Body of pancreas (tissue), 4 donors: Measurements from ENCODE around the gene PKMYT1. TPM values are rescaled to one million over a fixed set of nuclear protein-coding genes. Genes with fewer than 3 reads are reported as not detected.

Experiments used
- ATAC-seq: fragments of 150-250 bp; one replicate; pipeline ENCODE4 v1.9.1; 2016
- DNase-seq, 4 donors: peaks; one replicate each; pipeline ENCODE4 v3.0.0-alpha.2; 2019
- H3K27ac ChIP-seq, 4 donors: fragments of 200-600 bp; sonication (generic); 1 replicate in 3 of 4; 2 replicates in 1 of 4; pipeline versions ENCODE4 v1.5.1 to v1.6.1; 2016 to 2019; ENCODE audit warnings: mild to moderate bottlenecking in 1 of 4, mixed read lengths in 1 of 4, moderate library complexity in 1 of 4
- H3K27me3 ChIP-seq, 2 donors: fragments of 200-600 bp; sonication (generic); one replicate each; pipeline ENCODE4 v1.6.0; 2016; ENCODE audit warnings: mild to moderate bottlenecking in 1 of 2
- H3K36me3 ChIP-seq, 2 donors: fragments of 200-600 bp; sonication (generic); replicated peaks in 1 of 2; 2 replicates each; pipeline ENCODE4 v1.5.1; 2016; ENCODE audit warnings: low read depth in 2 of 2; ENCODE audit not compliant: insufficient read depth in 1 of 2
- H3K4me1 ChIP-seq: fragments of 200-600 bp; sonication (generic); one replicate; pipeline ENCODE4 v1.6.0; 2016
- H3K4me3 ChIP-seq, 2 donors: fragments of 200-600 bp; sonication (generic); 1 replicate in 1 of 2; 2 replicates in 1 of 2; pipeline ENCODE4 v1.5.1; 2016 to 2019
- H3K9me3 ChIP-seq, 3 donors: fragments of 200-600 bp; sonication (generic); 1 replicate in 2 of 3; 2 replicates in 1 of 3; pipeline ENCODE4 v1.5.1; 2016
- CTCF ChIP-seq, 7 experiments: fragments of 450-650 bp in 4 of 7; fragments of 200-600 bp in 3 of 7; sonication (generic) in 3 of 7; IDR thresholded peaks; one replicate each; pipeline ENCODE4 v1.5.1; 2016 to 2019; ENCODE audit warnings: antibody characterized with exemption in 7 of 7
- POLR2A ChIP-seq, 3 donors: fragments of 450-650 bp; IDR thresholded peaks; one replicate each; pipeline ENCODE4 v1.6.1; 2016; ENCODE audit warnings: antibody characterized with exemption in 3 of 3, mild to moderate bottlenecking in 2 of 3
- WGBS, 2 donors: methylation state at CpG; one replicate each; pipeline ENCODE4 v1.1.5; 2017; 5-methylcytosine and 5-hydroxymethylcytosine counted together
- intact Hi-C: fragments of 100-400 bp; cut with DNase I; formaldehyde crosslinking; loops from one replicate; pipeline ENCODE4 v1.15.1; 2023
- total RNA-seq, 2 donors: library from RNA; depleted of rRNA; stranded (reverse); fragments of >200 nt; gene quantifications; one replicate each; pipeline ENCODE4 v1.1.0, GENCODE V29; 2016

Gene PKMYT1
- total RNA-seq, 2 donors from 2014 or later: 0.26 TPM; not detected in 1

DNA sequence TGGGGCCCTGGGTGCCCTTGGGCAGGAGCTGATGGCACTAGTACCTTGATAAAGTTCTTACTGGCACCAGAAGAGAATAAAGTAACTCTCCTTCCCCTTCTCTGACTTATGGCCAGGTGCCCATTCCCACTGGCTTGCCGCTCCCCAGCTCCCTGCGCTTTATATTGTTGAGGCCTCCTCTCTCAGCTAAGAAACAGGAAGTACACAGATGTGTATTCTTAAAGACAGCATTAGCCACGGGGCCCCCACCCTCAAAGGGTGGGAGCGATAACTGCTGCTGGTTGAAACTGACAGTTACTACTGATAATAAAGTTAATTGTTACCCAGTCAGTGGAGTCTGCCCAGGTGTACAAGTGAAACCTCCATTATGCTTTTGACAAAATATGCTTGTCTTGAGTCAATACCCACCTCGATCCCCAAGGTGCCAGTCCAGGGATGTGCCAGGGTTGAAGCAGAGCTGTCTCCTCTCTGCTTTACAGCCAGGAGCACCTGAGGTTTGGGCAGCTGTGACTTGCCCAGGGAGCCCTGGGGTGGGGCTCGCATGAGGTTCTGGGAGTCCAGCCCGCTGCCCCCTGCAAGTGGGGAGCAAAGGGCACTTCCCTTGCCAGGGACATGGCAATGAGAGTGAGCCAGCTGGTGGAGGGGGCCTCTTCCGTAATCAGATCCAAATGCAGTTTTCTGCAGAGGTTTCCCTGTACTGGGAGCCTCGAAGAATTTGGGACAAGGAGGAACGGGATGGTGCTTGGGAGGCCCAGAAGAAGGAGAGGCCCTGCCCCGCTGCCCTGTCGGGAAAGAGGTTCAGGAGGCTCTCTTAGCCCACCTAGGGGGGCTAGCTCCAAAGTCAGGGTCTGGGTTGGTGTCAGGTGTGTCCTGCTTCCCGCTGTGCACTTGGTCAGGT lies 27.1 kb upstream of the PKMYT1 start:
- Histone ChIP-seq H3K36me3 (no peaks in the 10 kb centered on the region), H3K4me3 (no peak overlapping the region), H3K4me1 (peaks cover 75% of the 10 kb centered on the region), H3K27me3 (no peaks in the 10 kb centered on the region), H3K27ac (peak overlapping the region; percentile 88 to 94 (median 92)), H3K9me3 (no peaks in the 10 kb centered on the region)
- peak; percentile 25 for ATAC-seq
- TF ChIP-seq POLR2A (IDR thresholded peaks at IDR 0.05) (peak in 2 of 3 donors; percentile 39 to 49), CTCF (IDR thresholded peaks at IDR 0.05) (no peak)
- intact Hi-C loops: no loop called here
- WGBS, 2 donors: 16 to 20% methylated on average over 10 to 13 of the region's 13 CpGs
- DNase-seq: peak; percentile 75 to 85 (median 80)

DNA sequence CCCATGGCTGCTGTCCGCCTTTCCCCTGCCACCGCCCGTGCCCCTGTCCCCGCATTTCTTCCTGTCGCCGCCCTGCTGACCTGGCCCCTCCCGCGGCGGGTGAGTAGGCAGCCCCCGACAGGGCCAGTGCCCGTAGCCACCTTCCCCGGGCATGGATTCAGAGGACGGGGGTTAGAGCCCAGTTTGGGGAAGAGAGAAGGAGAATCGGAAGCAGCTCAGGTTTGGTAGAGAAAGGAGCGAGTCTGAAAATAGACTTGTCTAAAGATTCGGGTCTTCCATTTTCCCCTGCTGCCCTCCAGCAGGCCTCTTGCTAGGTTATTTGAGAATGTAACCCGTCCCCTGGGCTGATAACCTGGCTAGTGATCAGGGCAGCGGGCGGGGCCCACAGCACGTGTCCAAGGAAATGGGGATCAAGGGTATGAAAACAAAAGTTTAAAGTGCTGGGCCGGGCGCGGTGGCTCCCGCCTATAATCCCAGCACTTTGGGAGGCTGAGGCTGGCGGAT lies 24.6 kb upstream of the PKMYT1 start:
- Histone ChIP-seq H3K27me3 (no peaks in the 10 kb centered on the region), H3K4me1 (peaks cover 52% of the 10 kb centered on the region), H3K9me3 (no peaks in the 10 kb centered on the region), H3K4me3 (peak overlapping the region in 1 of 2 donors; percentile 6), H3K27ac (peak overlapping the region; percentile 68 to 94 (median 92)), H3K36me3 (no peaks in the 10 kb centered on the region)
- no peak for TF ChIP-seq CTCF (IDR thresholded peaks at IDR 0.05)
- peak; percentile 38 to 85 (median 83) for TF ChIP-seq POLR2A (IDR thresholded peaks at IDR 0.05)
- intact Hi-C loops: no loop called here
- whole genome bisulfite sequencing, 2 donors: 0 to 4% methylated on average over 20 to 25 of the region's 25 CpGs
- DNase-seq: peak; percentile 79 to 85 (median 82)
- peak; percentile 8 for ATAC-seq

- Histone ChIP-seq H3K27me3 (no peaks in the 10 kb centered on the region), H3K27ac (peak overlapping the region; percentile 91 to 96 (median 94))
- peak; percentile 12 for ATAC-seq
Measured at GRCh38 chr16:3004319-3004718, 24.1 kb upstream of the PKMYT1 start.

GRCh38 chr16:3003582-3004270 lies 23.5 kb upstream of the PKMYT1 start:
- TF ChIP-seq POLR2A (IDR thresholded peaks at IDR 0.05): peak; percentile 82 to 90 (median 84)
- TF ChIP-seq CTCF (IDR thresholded peaks at IDR 0.05): peak; percentile 30 to 85 (median 66)
- Histone ChIP-seq H3K36me3 (no peaks in the 10 kb centered on the region), H3K4me1 (peaks cover 41% of the 10 kb centered on the region), H3K9me3 (no peaks in the 10 kb centered on the region), H3K4me3 (no peak overlapping the region), H3K27me3 (no peaks in the 10 kb centered on the region), H3K27ac (peak overlapping the region in 3 of 4 donors; percentile 91 to 96 (median 94))
- DNase-seq (peak; percentile 98 to 99 (median 99)), ATAC-seq (peak; percentile 86)
- intact Hi-C loops: no loop called here
- 9 to 17% methylated on average over 22 to 47 of the region's 58 CpGs for WGBS, 2 donors

More at GRCh38 chr16:3004319-3004718, 24.1 kb upstream of the PKMYT1 start:
- H3K9me3 ChIP-seq: no peaks in the 10 kb centered on the region
- no peaks in the 10 kb centered on the region for H3K36me3 ChIP-seq
- no peak overlapping the region for H3K4me3 ChIP-seq
- peak in 2 of 4 donors; percentile 39 to 46 for DNase-seq
- H3K4me1 ChIP-seq: peaks cover 47% of the 10 kb centered on the region
- intact Hi-C loops: no loop called here
- WGBS, 2 donors: 0 to 1% methylated on average over 3 to 37 of the region's 67 CpGs
- no peak for TF ChIP-seq CTCF (IDR thresholded peaks at IDR 0.05)
- TF ChIP-seq POLR2A (IDR thresholded peaks at IDR 0.05): no peak
